ENCODE measurements around the gene LASP1.
"Not testable (repeated sequence)": the region's sequence is repeated elsewhere in the genome, so short reads cannot be mapped to it uniquely, and the experiment has no call there.

The LASP1 gene

GRCh38 chr17:38940404-38940803 lies 70.5 kb downstream of the LASP1 start:
- DNase-seq = no peak

GRCh38 chr17:38942696-38943334 lies 73.0 kb downstream of the LASP1 start:
- no peak for DNase-seq

GRCh38 chr17:38943607-38944006 lies 73.7 kb downstream of the LASP1 start:
- DNase-seq = no peak

- DNase-seq = no peak
Observed at GRCh38 chr17:38947189-38947588, 77.3 kb downstream of the LASP1 start.

- DNase-seq = not testable (repeated sequence)
Observed at GRCh38 chr17:38953800-38954199, 83.9 kb downstream of the LASP1 start.

GRCh38 chr17:38958326-38958725 lies 88.5 kb downstream of the LASP1 start:
- no peak for DNase-seq

GRCh38 chr17:38958756-38959155 lies 88.9 kb downstream of the LASP1 start:
- DNase-seq = no peak

GRCh38 chr17:38959508-38959907 lies 89.7 kb downstream of the LASP1 start:
- DNase-seq = no peak

GRCh38 chr17:38960402-38960801 lies 90.5 kb downstream of the LASP1 start:
- no peak for DNase-seq

GRCh38 chr17:38961413-38961812 lies 91.6 kb downstream of the LASP1 start:
- no peak for DNase-seq

- DNase-seq = no peak
Observed at GRCh38 chr17:38967290-38967738, 97.5 kb downstream of the LASP1 start, which contains the start of gene FBXO47. Gene FBXO47 (minus strand): TSS chr17:38967403. CDS start chr17:38963025, 4,378 bp downstream.

- DNase-seq = no peak
Observed at GRCh38 chr17:38969281-38969680, 99.4 kb downstream of the LASP1 start.

GRCh38 chr17:38970128-38970527 lies 100.3 kb downstream of the LASP1 start:
- DNase-seq = no peak

- no peak for DNase-seq
Observed at GRCh38 chr17:38970804-38971203, 100.9 kb downstream of the LASP1 start.

Measured in NCI-H510A treated with DMSO at 0.1 percent for 48 hours (cell line).